Naive thymus-derived CD4-positive, alpha-beta T cell (primary cell): ENCODE measurements around the gene DUSP5. TPM values are rescaled to one million over a fixed set of nuclear protein-coding genes. Genes with fewer than 3 reads are reported as not detected.
A peak's percentile ranks its signal among the peaks of the same experiment; 100 is the strongest.

ENCODE experiments used
- ATAC-seq: fragments of 150-1000 bp; cut with Tn5 transposase; 2 replicates; pipeline ENCODE4 v1.10.0; 2021; ENCODE audit warnings: mild to moderate bottlenecking, moderate library complexity
- CTCF ChIA-PET: fragments of 350-600 bp; sonication (Branson Sonifier 250); formaldehyde crosslinking; loops from one replicate; lab custom pipeline; 2021; ENCODE audit warnings: antibody characterized with exemption; lab: Charles Lee
- POLR2A ChIA-PET: fragments of 350-600 bp; sonication (Branson Sonifier 250); formaldehyde crosslinking; loops from one replicate; lab custom pipeline; 2021; ENCODE audit warnings: antibody characterized with exemption, inconsistent platforms; lab: Charles Lee
- DNase-seq, 9 donors: peaks; one replicate each; pipeline versions ENCODE4 v3.0.0 to v3.0.0-alpha.2; 2020 to 2022; ENCODE audit warnings: mixed read lengths in 1 of 9
- H3K27ac ChIP-seq: one replicate; pipeline ENCODE4 v1.7.0; 2013; ENCODE audit warnings: mild to moderate bottlenecking, low read depth, low read length, moderate library complexity
- H3K27me3 ChIP-seq, 2 donors: one replicate each; pipeline ENCODE4 v1.7.0; 2013; ENCODE audit warnings: low read length in 2 of 2, mild to moderate bottlenecking in 2 of 2, moderate library complexity in 2 of 2; ENCODE audit not compliant: control insufficient read depth in 2 of 2, insufficient read depth in 2 of 2
- H3K36me3 ChIP-seq, 3 experiments: 1 replicate in 2 of 3; 2 replicates in 1 of 3; pipeline ENCODE4 v1.7.0; 2013; ENCODE audit warnings: low read length in 3 of 3, mild to moderate bottlenecking in 3 of 3, moderate library complexity in 1 of 3; ENCODE audit not compliant: insufficient read depth in 3 of 3, control insufficient read depth in 2 of 3
- H3K4me1 ChIP-seq, 2 donors: one replicate each; pipeline ENCODE4 v1.7.0; 2013; ENCODE audit warnings: low read length in 2 of 2, mild to moderate bottlenecking in 2 of 2, moderate library complexity in 1 of 2; ENCODE audit not compliant: control insufficient read depth in 2 of 2, insufficient read depth in 2 of 2
- H3K4me3 ChIP-seq: 2 replicates; pipeline ENCODE4 v1.7.0; 2013; ENCODE audit warnings: mild to moderate bottlenecking, low read length
- H3K9me3 ChIP-seq, 3 experiments: 1 replicate in 2 of 3; 2 replicates in 1 of 3; pipeline ENCODE4 v1.7.0; 2013; ENCODE audit warnings: low read length in 3 of 3; ENCODE audit not compliant: control insufficient read depth in 2 of 3
- H3K27ac Mint-ChIP-seq, 9 donors: one replicate each; pipeline ENCODE4 v1.8.0; 2020 to 2022; ENCODE audit warnings: mixed read lengths in 9 of 9, mild to moderate bottlenecking in 8 of 9, moderate library complexity in 5 of 9, inconsistent platforms in 2 of 9
- H3K27me3 Mint-ChIP-seq, 5 donors: one replicate each; pipeline ENCODE4 v1.8.0; 2021 to 2022; ENCODE audit warnings: mixed read lengths in 5 of 5, mild to moderate bottlenecking in 1 of 5
- H3K36me3 Mint-ChIP-seq, 5 donors: one replicate each; pipeline ENCODE4 v1.8.0; 2020 to 2022; ENCODE audit warnings: mixed read lengths in 5 of 5, mild to moderate bottlenecking in 3 of 5, inconsistent platforms in 1 of 5
- H3K4me1 Mint-ChIP-seq, 7 donors: one replicate each; pipeline ENCODE4 v1.8.0; 2020 to 2022; ENCODE audit warnings: mixed read lengths in 7 of 7, mild to moderate bottlenecking in 3 of 7, inconsistent platforms in 1 of 7
- H3K4me3 Mint-ChIP-seq, 10 donors: one replicate each; pipeline ENCODE4 v1.8.0; 2020 to 2022; ENCODE audit warnings: mild to moderate bottlenecking in 10 of 10, mixed read lengths in 10 of 10, moderate library complexity in 6 of 10, inconsistent platforms in 2 of 10
- H3K9me3 Mint-ChIP-seq, 11 donors: one replicate each; pipeline ENCODE4 v1.8.0; 2020 to 2022; ENCODE audit warnings: mixed read lengths in 11 of 11, mild to moderate bottlenecking in 4 of 11, inconsistent platforms in 1 of 11, moderate library complexity in 1 of 11
- intact Hi-C, 2 donors: fragments of 100-400 bp; cut with micrococcal nuclease; formaldehyde crosslinking; loops; one replicate each; pipeline ENCODE4 v1.15.1; 2023
- polyA plus RNA-seq, 2 donors: library from polyadenylated mRNA; unstranded; fragments of 300-500 nt; fragmentation: Illumina TruSeq; gene quantifications; one replicate each; pipeline ENCODE4 v1.2.3, GENCODE V29; 2021
- total RNA-seq, 6 experiments: library from RNA in 5 of 6; stranded (reverse) in 5 of 6; gene quantifications; 1 replicate in 5 of 6; 2 replicates in 1 of 6; pipeline ENCODE4 v1.2.3 and lab custom pipeline; 2021 to 2026

DUSP5 gene
- total and polyA plus RNA-seq, 7 experiments from 2014 or later = 0.17 to 57.2 (median 0.51) TPM

DNA sequence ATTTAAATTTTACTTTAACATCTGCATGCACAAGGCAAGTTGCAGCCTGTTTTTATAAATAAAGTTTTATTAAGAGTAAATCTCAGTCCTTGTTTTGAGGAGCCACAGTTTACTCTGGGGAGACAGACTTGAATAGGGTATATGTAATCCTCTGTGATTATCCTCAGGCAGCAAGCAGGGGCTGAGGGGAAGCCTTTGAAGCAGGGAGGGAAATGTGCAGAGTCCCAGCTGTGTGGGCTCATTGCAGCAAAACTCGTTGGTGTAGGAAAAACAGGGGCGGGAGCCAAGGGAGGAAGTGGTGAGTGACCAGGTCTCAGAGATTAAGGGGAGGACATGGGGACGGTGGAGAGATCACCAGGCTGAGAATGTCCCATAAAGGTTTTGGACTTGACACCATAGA lies 35.4 kb downstream of the DUSP5 start:
- peaks cover 0 to 5% (median 0%) of the 10 kb centered on the region in 5 donors for H3K36me3 Mint-ChIP-seq
- Histone ChIP-seq H3K27me3 (no peaks in the 10 kb centered on the region), H3K4me3 (no peak overlapping the region), H3K4me1 (peaks cover 16 to 30% of the 10 kb centered on the region in 2 donors), H3K9me3 (no peaks in the 10 kb centered on the region), H3K27ac (no peak overlapping the region), H3K36me3 (no peaks in the 10 kb centered on the region)
- ATAC-seq = no peak
- ChIA-PET POLR2A (interaction anchor here (0.6 kb wide), 1 partner anchor 226 kb away, joined by 3 read pairs; no protein-coding TSS in a partner anchor), CTCF (no interaction called here)
- H3K4me3 Mint-ChIP-seq = peak overlapping the region in 1 of 10 donors; percentile 21
- intact Hi-C loops = no loop called here
- H3K9me3 Mint-ChIP-seq = no peaks in the 10 kb centered on the region
- H3K27ac Mint-ChIP-seq = no peak overlapping the region
- DNase-seq = no peak
- H3K4me1 Mint-ChIP-seq = peaks cover 24 to 64% (median 34%) of the 10 kb centered on the region in 7 donors
- H3K27me3 Mint-ChIP-seq = peaks cover 0 to 11% (median 0%) of the 10 kb centered on the region in 5 donors

DNA sequence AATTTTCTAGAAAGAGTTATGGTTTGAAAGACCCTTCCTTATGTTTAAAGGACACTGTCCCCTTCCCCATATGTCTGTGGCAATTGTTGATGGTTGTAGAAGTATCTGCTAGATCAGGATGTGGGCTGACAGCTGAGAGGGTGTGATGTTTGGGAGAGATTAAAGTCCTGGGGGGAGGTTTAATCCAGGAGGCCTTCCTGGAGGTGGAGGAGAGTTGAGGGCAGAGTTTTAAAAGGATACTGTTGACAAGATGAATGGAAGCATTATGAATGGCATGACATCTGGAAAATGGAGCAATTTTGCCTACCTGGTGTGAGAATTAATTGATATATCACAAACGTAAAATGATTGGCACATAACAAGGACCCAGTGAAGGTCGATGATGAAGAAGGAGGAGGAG lies 36.9 kb downstream of the DUSP5 start:
- ATAC-seq (no peak), DNase-seq (no peak)
- peak overlapping the region in 1 of 10 donors; percentile 15 for H3K4me3 Mint-ChIP-seq
- Histone ChIP-seq H3K9me3 (no peaks in the 10 kb centered on the region), H3K4me3 (no peak overlapping the region), H3K36me3 (no peaks in the 10 kb centered on the region), H3K27me3 (no peaks in the 10 kb centered on the region), H3K27ac (no peak overlapping the region), H3K4me1 (peaks cover 9 to 17% of the 10 kb centered on the region in 2 donors)
- H3K4me1 Mint-ChIP-seq = peaks cover 17 to 57% (median 21%) of the 10 kb centered on the region in 7 donors
- intact Hi-C loops = no loop called here
- H3K27me3 Mint-ChIP-seq = peaks cover 0 to 11% (median 0%) of the 10 kb centered on the region in 5 donors
- ChIA-PET CTCF (interaction anchor here (0.6 to 1.3 kb wide), 4 partner anchors 12 to 229 kb away, joined by 3 read pairs; no protein-coding TSS in a partner anchor), POLR2A (interaction anchor here (0.8 kb wide), 1 partner anchor 596 kb away, joined by 3 read pairs; no protein-coding TSS in a partner anchor)
- no peaks in the 10 kb centered on the region for H3K9me3 Mint-ChIP-seq
- peak overlapping the region in 2 of 9 donors; percentile 5 to 19 for H3K27ac Mint-ChIP-seq
- H3K36me3 Mint-ChIP-seq = peaks cover 0 to 5% (median 0%) of the 10 kb centered on the region in 5 donors

DNA sequence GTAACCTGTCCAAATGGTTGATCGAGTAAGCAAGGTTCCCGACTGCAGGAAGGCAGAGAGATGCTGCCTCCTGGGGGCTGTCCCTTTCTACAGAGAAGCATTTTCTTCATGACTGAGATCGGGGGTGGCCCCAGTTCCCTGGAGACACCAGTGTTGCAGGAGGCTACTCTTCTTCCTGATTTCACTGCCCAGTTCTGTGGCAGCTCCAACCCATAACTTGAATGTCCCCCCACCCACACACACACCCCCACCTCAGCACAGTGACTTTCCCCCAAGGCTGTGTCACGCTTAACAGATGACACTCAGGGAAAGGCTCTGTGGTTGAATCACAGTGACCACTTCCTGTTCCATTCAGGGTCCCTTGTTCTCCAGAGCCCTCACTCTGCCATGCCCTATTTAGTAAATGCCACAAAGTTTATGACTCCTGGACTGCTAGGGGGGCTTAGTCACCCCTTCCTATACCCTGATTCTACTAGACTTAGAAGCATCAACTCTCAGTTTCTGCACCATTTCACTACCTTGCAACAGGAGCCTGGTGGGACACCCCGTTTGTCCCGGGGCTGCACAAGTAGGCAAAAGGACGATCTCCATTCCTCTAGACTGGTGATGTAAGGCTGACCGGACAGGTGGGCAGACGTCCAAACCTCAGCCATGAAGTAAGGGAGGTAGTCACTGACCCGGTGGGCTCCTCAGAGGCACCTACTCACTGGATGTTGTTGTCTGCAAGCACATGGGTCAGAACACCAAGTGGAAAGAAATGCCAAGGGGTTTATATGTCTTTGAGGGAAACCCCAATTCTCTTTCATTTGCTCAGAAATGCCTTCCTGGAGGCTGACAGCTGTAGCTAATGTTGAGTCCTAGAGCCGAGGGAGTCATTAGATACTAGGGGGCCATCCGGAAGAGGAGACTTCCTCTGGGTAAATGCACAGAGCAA lies 38.5 kb downstream of the DUSP5 start:
- H3K27ac Mint-ChIP-seq = peak overlapping the region in 2 of 9 donors; percentile 48 to 74
- H3K36me3 Mint-ChIP-seq = peaks cover 0 to 5% (median 0%) of the 10 kb centered on the region in 5 donors
- POLR2A ChIA-PET = no interaction called here

DNA sequence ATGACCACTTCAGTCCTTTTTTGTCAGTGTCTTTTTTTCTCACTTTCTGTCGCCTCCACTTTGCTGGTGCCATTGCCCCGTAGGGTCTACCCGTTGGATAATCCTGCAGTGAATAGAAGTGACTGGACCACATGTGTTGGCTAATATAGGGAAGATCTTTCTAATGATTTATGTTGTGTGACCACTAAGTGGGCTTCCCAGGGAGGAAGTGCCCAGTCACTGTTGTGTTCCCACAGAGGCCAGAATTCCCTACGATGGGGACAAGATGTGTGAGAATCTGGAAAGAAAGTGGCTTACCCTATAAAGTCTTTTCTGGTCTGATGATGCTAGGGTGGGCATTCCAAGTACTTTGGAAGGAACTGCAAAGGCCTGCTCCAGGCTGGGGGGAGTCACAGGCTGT lies 41.4 kb downstream of the DUSP5 start:
- POLR2A ChIA-PET = no interaction called here

More for the DNA sequence above, 38.5 kb downstream of the DUSP5 start:
- peak in 6 of 9 donors; percentile 10 to 70 (median 21) for DNase-seq
- CTCF ChIA-PET = interaction anchor here (1.3 kb wide), 1 partner anchor 226 kb away, joined by 3 read pairs; no protein-coding TSS in a partner anchor
- H3K9me3 Mint-ChIP-seq = no peaks in the 10 kb centered on the region
- Histone ChIP-seq H3K36me3 (no peaks in the 10 kb centered on the region), H3K4me3 (no peak overlapping the region), H3K4me1 (peaks cover 7 to 9% of the 10 kb centered on the region in 2 donors), H3K27ac (no peak overlapping the region), H3K27me3 (no peaks in the 10 kb centered on the region), H3K9me3 (no peaks in the 10 kb centered on the region)
- peaks cover 15 to 50% (median 17%) of the 10 kb centered on the region in 7 donors for H3K4me1 Mint-ChIP-seq
- peak; percentile 94 for ATAC-seq
- intact Hi-C loops = loop anchor here (1.0 to 2.0 kb wide), 6 partner anchors 33 to 230 kb away; partner anchors contain the start of gene DUSP5 (in 1 of the 2)
- peak overlapping the region in 2 of 10 donors; percentile 71 to 73 for H3K4me3 Mint-ChIP-seq
- peaks cover 0 to 8% (median 0%) of the 10 kb centered on the region in 5 donors for H3K27me3 Mint-ChIP-seq

DNA sequence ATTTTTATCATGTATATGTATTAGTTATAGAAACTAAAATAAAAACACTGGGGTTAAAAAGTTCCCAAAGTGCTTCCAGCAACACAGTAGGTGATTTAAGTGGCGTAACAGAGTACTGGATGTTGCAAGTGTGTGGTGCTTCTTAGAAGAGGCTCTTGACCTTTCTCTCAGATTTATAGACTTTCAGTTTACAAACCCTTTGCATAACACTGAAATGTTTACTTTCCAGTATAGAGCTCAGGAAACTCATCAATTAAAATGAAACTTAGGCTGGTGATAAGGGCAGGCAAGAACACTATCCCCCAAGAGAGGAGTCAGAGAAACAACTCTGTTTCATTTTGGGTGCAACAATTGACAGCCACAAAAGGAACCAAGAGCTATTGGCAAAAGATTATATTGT lies 42.3 kb downstream of the DUSP5 start:
- H3K36me3 ChIP-seq = no peaks in the 10 kb centered on the region
- CTCF ChIA-PET = interaction anchor here (0.7 kb wide), 2 partner anchors 12 to 194 kb away, joined by 3 read pairs; no protein-coding TSS in a partner anchor
- peak overlapping the region in 1 of 10 donors; percentile 3 for H3K4me3 Mint-ChIP-seq

More for the DNA sequence above, 41.4 kb downstream of the DUSP5 start:
- Histone ChIP-seq H3K27me3 (no peaks in the 10 kb centered on the region), H3K9me3 (no peaks in the 10 kb centered on the region), H3K27ac (no peak overlapping the region), H3K4me1 (peaks cover 7 to 9% of the 10 kb centered on the region in 2 donors), H3K36me3 (no peaks in the 10 kb centered on the region), H3K4me3 (no peak overlapping the region)
- H3K27ac Mint-ChIP-seq = no peak overlapping the region
- peaks cover 0 to 3% (median 0%) of the 10 kb centered on the region in 5 donors for H3K36me3 Mint-ChIP-seq
- CTCF ChIA-PET = interaction anchor here (0.6 kb wide), 1 partner anchor 233 kb away, joined by 3 read pairs; no protein-coding TSS in a partner anchor
- intact Hi-C loops = no loop called here
- H3K4me3 Mint-ChIP-seq = no peak overlapping the region
- DNase-seq (no peak), ATAC-seq (no peak)
- no peaks in the 10 kb centered on the region for H3K9me3 Mint-ChIP-seq
- peaks cover 15 to 44% (median 17%) of the 10 kb centered on the region in 7 donors for H3K4me1 Mint-ChIP-seq
- peaks cover 0 to 4% (median 0%) of the 10 kb centered on the region in 5 donors for H3K27me3 Mint-ChIP-seq

DNA sequence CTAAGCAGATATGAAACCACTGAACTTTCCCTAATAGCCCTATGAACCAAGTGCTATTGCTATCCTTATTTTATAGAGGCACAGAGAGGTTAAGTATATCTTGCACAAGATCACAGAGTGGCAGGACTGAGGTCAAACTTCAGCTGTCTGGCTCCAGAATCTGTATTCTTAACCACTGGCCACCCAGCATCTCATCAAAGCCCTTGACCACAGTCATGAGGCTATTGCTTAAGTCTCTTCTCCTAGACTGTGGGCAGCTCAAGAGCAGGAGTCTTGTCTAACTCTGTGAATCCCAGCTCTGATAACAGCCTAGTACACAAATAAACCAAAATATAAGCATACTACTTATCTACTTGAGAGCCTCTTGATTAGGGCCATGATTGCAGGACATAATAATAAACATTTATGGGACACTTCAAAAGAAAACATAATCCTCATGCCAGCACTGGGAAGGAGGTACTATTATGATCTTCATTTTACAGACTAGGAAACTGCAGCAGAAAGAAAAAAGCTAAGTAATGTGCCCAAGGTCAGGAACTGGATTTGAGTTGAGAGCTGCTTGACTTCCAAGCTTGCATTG lies 47.3 kb downstream of the DUSP5 start:
- intact Hi-C loops = loop anchor here in 1 of 2 donors (5.0 kb wide), 4 partner anchors 133 to 663 kb away; partner anchors contain the start of gene MXI1
- POLR2A ChIA-PET = interaction anchor here (0.9 to 1.5 kb wide), 2 partner anchors 239 to 240 kb away, joined by 4 read pairs; partner anchors contain the start of gene SMNDC1

More for the DNA sequence above, 42.3 kb downstream of the DUSP5 start:
- POLR2A ChIA-PET = interaction anchor here (0.6 to 0.9 kb wide), 2 partner anchors 10 to 264 kb away, joined by 3 to 4 read pairs; no protein-coding TSS in a partner anchor
- H3K4me1 Mint-ChIP-seq = peaks cover 10 to 36% (median 14%) of the 10 kb centered on the region in 7 donors
- no peaks in the 10 kb centered on the region for H3K9me3 Mint-ChIP-seq
- intact Hi-C loops = no loop called here
- no peaks in the 10 kb centered on the region for H3K27me3 Mint-ChIP-seq
- H3K36me3 Mint-ChIP-seq = no peaks in the 10 kb centered on the region
- Histone ChIP-seq H3K27ac (no peak overlapping the region), H3K9me3 (no peaks in the 10 kb centered on the region), H3K4me1 (peaks cover 7 to 9% of the 10 kb centered on the region in 2 donors), H3K27me3 (no peaks in the 10 kb centered on the region), H3K4me3 (no peak overlapping the region)
- ATAC-seq (no peak), DNase-seq (no peak)
- H3K27ac Mint-ChIP-seq = peak overlapping the region in 1 of 9 donors; percentile 36

More for the DNA sequence above, 47.3 kb downstream of the DUSP5 start:
- H3K4me3 Mint-ChIP-seq = no peak overlapping the region
- no peaks in the 10 kb centered on the region for H3K9me3 Mint-ChIP-seq
- H3K27ac Mint-ChIP-seq = peak overlapping the region in 1 of 9 donors; percentile 1
- H3K4me1 ChIP-seq = peaks cover 0 to 5% of the 10 kb centered on the region in 2 donors
- H3K27me3 ChIP-seq = no peaks in the 10 kb centered on the region
- H3K4me3 ChIP-seq = no peak overlapping the region
- no peak overlapping the region for H3K27ac ChIP-seq
- no peak for ATAC-seq
- CTCF ChIA-PET = interaction anchor here (0.6 to 8.0 kb wide), 9 partner anchors 22 to 661 kb away, joined by 3 to 78 read pairs (median 3); partner anchors contain the start of gene SMNDC1
- no peak for DNase-seq
- peaks cover 0 to 18% (median 6%) of the 10 kb centered on the region in 5 donors for H3K27me3 Mint-ChIP-seq
- no peaks in the 10 kb centered on the region for H3K36me3 Mint-ChIP-seq
- H3K9me3 ChIP-seq = no peaks in the 10 kb centered on the region
- H3K36me3 ChIP-seq = no peaks in the 10 kb centered on the region
- H3K4me1 Mint-ChIP-seq = peaks cover 3 to 20% (median 5%) of the 10 kb centered on the region in 7 donors
